Left ventricle myocardium superior (tissue), 1 donor: ENCODE results near the gene KRT6C. TPM values are rescaled to one million over a fixed set of nuclear protein-coding genes. Genes with fewer than 3 reads are reported as not detected.
"Not testable (repeated sequence)": the region's sequence is repeated elsewhere in the genome, so short reads cannot be mapped to it uniquely, and the experiment has no call there.

Experiments
- ATAC-seq: fragments of 200-7000 bp; cut with Tn5 transposase; one replicate; pipeline ENCODE4 v1.9.1; 2020; ENCODE audit warnings: mild to moderate bottlenecking, moderate library complexity
- DNase-seq: peaks from one replicate; pipeline ENCODE4 v3.0.0-alpha.2; 2020
- intact Hi-C: fragments of 100-400 bp; cut with micrococcal nuclease; formaldehyde crosslinking; loops from one replicate; pipeline ENCODE4 v1.11.0; 2022
- total RNA-seq: library from RNA; stranded (reverse); fragmentation: NEBNext Ultra II Directional; extraction: Animal tissue kit (Norgen Biotek cat#: 25700); gene quantifications from one replicate; pipeline ENCODE4 v1.2.1, GENCODE V29; 2021
- donor health status: DM: no; HTN: yes; CAD: no; lungs with severe emphysema.

The KRT6C gene
- total RNA-seq, 1 donor from 2014 or later: not detected

GRCh38 chr12:52474212-52474611 lies 607 bp upstream of the KRT6C start:
- intact Hi-C loops: no loop called here

DNA sequence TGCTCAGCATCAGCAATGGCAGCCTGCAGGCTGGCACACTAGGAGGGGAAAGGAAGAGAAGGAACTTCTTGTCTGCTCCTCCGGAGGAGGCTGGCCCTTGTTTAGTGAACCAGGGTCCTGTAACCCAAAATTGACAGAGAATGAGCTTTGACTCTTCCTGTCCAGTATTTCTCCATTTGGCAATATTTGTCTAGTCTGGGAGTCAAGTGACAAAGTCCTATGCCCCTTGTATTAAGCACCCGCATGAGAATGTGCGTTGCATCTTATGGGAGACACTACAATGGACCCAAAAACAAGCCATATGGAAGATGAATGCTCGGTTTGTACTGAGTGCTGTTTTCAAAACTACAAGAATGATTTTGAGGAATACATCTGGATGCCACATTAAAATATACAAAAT lies 3.8 kb downstream of the KRT6C start:
- intact Hi-C loops: no loop called here
- DNase-seq (no peak), ATAC-seq (no peak)

More at GRCh38 chr12:52474212-52474611, 607 bp upstream of the KRT6C start:
- no peak for ATAC-seq
- no peak for DNase-seq

DNA sequence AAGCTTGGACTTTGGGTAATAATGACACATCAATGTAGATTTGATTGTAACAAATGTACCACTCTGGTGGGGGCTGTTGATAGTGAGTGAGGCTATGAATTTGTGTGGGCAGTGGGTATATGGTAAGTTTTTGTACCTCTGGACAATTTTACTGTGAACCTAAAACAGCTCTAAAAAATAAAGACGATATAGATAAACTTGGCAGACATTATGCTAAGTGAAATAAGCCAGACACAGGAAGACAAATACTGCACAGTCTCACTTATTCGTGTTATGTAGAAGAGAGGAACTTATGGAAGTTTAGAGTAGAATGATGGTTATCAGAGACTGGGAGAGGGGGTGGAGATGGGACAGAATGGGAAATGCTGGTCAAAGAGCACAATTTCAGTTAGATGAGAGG lies 8.7 kb downstream of the KRT6C start:
- DNase-seq: no peak
- intact Hi-C loops: no loop called here
- no peak for ATAC-seq

GRCh38 chr12:52461693-52462092 lies 11.9 kb downstream of the KRT6C start:
- peak; percentile 17 for ATAC-seq
- intact Hi-C loops: no loop called here
- DNase-seq: peak; percentile 68

DNA sequence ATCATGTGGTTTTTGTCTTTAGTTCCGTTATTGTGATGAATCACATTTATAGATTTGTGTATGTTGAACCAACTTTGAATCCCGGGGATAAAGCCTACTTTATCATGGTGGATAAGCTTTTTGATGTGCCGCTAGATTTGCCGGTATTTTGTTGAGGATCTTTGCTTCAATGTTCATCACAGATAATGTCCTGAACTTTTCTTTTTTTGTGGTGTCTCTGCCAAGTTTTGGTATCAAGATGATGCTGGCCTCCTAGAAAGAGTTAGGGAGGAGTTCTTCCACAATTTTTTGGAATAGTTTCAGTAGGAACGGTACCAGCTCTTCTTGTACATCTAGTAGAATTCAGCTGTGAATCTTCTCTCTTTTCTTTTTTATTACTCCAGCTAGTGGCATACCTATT lies 14.7 kb downstream of the KRT6C start:
- intact Hi-C loops: no loop called here
- no peak for ATAC-seq
- DNase-seq: no peak

- no peak for DNase-seq
- intact Hi-C loops: no loop called here
- no peak for ATAC-seq
Observed at GRCh38 chr12:52455821-52456220, 17.8 kb downstream of the KRT6C start.

- no peak for ATAC-seq
- intact Hi-C loops: no loop called here
Observed at GRCh38 chr12:52454411-52455201, 19.0 kb downstream of the KRT6C start.

DNA sequence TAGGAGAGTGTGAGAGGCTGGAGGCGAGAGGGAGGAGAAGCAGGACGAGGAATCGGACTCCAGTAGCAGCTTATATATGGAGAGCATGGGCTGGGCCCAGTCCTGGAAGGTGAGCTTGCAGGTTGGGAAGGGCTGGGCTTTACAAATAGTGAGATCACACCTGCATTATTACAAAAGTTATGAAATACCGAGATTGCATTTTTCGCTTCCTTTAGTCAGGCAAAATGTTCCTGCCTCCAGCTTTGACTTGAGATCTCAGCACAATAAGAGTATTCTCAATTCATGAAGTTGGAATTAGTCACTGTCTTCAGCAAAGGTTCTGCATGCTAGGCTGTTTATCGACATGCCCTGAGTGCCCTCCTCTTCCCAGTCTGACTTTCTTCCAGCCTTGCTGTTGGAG lies 21.5 kb downstream of the KRT6C start, which contains the start of gene KRT6B:
TSS of gene KRT6B (minus strand) at position 46 of the 400 bp plus-strand sequence. CDS start 68 bp downstream, outside the sequence.
- no peak for DNase-seq
- intact Hi-C loops: no loop called here
- no peak for ATAC-seq

More at GRCh38 chr12:52454411-52455201, 19.0 kb downstream of the KRT6C start:
- DNase-seq: no peak

DNA sequence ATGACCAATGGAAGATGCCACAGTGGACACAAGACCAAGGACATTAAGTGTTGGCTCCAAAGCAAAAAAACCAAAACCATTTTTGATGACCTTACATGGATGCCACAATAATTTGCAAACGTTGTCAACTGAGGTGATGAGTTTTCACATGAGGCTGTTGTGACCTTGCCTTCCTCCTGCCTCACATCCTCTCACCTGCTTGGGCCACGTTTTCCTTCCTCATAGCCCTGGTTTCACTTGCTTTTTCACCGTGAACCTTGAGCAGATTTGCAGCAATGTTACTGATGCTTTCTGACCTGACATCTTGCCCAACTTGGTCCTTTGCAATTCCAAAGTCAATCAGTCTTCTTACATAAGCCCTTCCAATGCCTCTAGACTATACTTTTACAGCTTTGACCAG lies 25.4 kb downstream of the KRT6C start:
- intact Hi-C loops: no loop called here
- no peak for ATAC-seq
- no peak for DNase-seq

DNA sequence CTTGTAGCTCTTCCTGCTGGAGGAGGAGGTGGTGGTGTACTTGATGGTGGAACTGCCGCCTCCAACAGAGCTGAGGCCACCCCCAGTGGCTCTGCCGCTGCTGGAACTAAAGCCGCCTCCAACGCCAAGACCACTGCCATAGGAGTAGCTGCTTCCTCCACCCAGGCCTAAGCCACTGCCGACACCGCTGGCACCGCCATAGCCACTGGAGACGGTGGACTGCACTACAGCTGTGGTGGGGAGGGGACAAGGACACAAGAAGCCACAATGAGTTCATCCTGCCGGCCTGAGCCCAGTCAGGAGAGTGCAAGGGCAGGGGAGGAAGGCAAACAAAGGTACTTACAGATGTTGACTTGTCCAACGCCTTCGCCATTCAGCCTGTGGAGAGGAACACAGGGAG lies 26.4 kb downstream of the KRT6C start:
- intact Hi-C loops, DNase-seq, ATAC-seq: not testable (repeated sequence)

GRCh38 chr12:52446367-52447045 lies 27.1 kb downstream of the KRT6C start:
- intact Hi-C loops: no loop called here
- ATAC-seq (no peak), DNase-seq (no peak)

GRCh38 chr12:52445876-52446275 lies 27.7 kb downstream of the KRT6C start:
- DNase-seq (no peak), ATAC-seq (no peak)
- intact Hi-C loops: no loop called here

DNA sequence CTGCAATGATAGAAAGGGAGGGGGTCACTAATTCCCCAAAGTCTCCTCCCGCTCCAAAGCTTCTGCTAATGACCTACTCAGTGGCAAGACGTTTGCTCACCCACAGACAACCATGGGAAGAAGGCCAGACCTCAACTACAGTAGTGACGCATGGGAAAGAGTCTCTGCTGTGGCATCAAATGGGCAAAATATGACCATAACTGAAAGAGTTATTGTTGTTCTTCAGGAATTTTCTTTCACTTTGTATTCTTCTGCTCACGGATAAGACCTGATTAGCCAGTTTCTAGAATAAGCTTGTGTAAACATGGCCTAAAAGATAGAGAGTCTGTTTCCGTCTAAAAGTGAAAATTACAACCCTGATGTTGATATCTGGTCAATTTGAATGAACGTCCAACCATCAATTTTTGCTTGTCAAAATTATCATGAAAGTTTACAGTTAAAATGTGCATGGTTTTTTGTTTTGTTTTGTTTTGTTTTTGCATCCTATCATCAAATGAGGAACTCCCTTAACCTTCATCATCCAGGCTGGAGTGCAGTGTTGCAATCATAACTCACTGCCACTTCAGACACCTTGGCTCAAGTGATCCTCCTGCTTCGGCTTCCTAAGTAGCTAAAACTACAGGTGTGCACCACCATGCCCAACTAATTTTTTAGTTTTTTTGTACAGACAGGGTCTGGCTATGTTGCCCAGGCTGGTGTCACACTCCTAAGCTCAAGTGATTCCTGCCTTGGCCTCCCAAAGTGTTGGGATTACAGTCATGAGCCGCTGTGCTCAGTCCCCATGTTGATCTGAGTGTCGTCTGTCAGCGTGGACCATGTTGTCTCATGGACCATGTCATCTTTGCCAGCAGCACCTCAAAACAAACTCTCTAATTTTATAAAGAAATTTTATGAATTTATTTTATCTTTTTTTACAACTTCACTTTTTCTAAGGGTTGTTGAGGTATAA lies 28.7 kb downstream of the KRT6C start:
- DNase-seq: no peak
- ATAC-seq: no peak
- intact Hi-C loops: no loop called here

DNA sequence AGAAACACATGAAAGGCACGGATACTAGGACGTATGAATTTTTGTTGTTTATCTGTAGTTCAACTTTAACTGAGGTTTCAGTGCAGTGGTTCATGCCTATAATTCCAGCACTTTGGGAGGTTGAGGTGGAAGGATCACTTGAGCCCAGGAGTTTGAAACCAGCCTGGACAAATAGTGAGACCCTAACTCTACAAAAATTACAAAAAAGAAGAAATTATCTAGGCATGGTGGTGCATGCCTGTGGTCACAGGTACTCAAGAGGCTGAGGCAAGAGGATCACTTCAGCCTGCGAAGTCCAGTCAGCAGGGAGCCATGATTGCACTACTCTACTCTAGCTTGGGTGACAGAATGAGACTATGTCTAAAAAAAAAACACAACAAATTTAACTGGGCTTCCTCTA lies 29.6 kb downstream of the KRT6C start:
- DNase-seq (no peak), ATAC-seq (no peak)
- intact Hi-C loops: no loop called here

DNA sequence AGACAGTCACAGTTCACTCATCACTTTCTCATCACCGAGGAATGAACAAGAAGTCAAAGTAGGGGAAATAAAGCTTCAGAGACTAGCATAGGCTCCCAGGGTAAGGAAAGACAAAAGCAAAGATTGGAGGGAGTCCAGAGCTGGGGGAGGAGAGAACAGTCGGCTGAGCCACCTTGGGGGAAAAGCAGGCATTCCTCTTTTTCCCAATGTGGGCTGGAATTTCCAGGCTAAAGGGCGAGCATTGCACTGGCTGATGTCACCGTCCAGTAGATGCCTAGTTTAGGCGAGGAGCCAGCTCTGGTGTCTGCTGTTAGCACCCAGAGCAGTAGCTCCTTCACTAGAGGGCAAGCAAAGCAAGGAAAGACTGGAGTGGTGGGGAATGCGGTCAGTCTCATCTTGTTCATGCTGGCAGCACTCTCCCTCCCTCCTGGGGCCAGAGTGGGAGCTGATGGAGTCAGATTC lies 31.0 kb downstream of the KRT6C start:
- intact Hi-C loops: no loop called here
- peak; percentile 72 for ATAC-seq
- no peak for DNase-seq

DNA sequence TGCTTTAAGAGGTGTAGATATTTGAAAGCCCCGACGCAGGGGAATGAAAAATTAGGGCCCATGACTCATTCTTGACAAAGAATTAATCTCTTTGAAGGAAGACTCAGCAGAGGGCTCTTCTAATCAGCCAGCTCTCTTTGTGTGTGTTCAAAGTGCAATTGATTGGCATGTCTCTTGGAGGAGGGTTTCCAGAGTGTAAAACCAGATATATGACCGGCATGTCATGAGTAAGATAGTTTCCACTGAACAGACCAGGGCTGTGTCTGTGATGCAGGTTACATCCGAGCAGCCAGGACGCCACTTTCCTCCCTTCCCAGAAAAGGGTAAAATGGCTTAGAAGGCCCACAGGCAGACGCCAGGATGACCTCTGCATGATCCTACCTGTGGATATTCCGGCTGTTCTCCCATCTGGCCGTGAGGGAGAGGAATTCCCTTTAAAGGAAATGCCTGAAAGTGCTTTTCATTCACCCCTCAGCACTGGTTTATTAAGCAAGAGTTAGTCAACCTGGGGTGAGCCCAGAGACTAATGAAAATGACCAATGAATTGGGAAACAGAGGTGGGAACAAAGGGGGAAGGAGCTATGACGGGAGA lies 32.2 kb downstream of the KRT6C start:
- ATAC-seq (no peak), DNase-seq (no peak)
- intact Hi-C loops: no loop called here

- intact Hi-C loops: no loop called here
- no peak for DNase-seq
- no peak for ATAC-seq
Observed at GRCh38 chr12:52440821-52441319, 32.7 kb downstream of the KRT6C start.

GRCh38 chr12:52439845-52440244 lies 33.8 kb downstream of the KRT6C start:
- DNase-seq (no peak), ATAC-seq (no peak)
- intact Hi-C loops: no loop called here

DNA sequence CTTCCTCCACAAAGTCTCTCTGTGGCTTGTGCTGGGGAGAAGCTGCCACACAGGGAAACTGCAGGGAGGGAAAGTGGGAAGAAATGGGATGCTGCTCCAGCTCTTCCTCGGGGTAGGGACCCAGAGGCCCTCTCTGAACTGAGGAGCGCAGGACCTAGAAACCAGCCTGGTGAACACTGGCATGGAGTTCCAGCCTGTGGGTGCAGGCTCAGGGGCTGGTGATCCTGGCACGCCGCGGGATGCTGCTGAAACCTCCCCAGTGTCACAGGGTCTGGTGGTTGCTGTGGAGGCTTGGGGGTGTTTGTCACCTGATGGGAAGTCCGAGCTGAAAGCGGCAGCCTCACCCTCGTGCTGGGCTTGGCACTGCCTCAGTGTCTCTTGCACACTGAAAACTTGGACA lies 34.2 kb downstream of the KRT6C start:
- no peak for DNase-seq
- no peak for ATAC-seq
- intact Hi-C loops: no loop called here
